GM12801 (cell line): Measurements from ENCODE around the gene COMMD2.

ENCODE experiments used
- TF ChIP-seq, protein P1 (sequence below): IDR thresholded peaks from one replicate; pipeline ENCODE4 v1.5.1; 2011; ENCODE audit warnings: control low read depth; ENCODE audit not compliant: insufficient read length; ENCODE audit errors: extremely low read depth

The COMMD2 gene

DNA sequence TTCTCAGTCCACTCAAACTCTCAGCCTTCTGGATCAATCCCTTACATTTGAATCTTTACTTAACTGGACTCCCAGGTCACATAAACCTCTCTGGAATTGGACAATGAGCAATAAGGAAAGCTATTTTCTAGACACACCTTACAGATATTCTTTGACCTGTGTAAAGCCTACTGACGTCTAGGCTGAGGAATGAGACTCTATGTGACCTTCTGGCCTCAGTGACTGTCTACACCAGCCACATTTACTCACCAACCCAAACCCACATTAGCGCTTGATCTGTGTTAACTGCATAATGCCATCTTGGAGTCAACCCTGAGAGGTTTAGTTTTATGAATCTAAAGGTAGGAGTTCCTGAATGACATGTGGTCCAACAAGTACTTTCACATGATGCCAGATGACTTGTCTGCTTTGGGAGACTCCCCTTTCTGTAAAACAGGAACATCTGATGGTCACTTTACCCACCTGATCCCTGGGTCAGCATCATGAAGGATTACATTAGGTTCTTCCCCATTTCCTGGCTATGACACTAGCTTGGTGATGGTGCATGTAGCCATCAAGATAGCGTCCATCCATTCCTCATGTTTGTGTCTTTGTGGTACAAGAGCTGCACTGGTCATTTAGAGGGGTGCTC is 11.4 kb upstream of the COMMD2 start:
- TF ChIP-seq, protein P1, sequence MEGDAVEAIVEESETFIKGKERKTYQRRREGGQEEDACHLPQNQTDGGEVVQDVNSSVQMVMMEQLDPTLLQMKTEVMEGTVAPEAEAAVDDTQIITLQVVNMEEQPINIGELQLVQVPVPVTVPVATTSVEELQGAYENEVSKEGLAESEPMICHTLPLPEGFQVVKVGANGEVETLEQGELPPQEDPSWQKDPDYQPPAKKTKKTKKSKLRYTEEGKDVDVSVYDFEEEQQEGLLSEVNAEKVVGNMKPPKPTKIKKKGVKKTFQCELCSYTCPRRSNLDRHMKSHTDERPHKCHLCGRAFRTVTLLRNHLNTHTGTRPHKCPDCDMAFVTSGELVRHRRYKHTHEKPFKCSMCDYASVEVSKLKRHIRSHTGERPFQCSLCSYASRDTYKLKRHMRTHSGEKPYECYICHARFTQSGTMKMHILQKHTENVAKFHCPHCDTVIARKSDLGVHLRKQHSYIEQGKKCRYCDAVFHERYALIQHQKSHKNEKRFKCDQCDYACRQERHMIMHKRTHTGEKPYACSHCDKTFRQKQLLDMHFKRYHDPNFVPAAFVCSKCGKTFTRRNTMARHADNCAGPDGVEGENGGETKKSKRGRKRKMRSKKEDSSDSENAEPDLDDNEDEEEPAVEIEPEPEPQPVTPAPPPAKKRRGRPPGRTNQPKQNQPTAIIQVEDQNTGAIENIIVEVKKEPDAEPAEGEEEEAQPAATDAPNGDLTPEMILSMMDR, result no peak

DNA sequence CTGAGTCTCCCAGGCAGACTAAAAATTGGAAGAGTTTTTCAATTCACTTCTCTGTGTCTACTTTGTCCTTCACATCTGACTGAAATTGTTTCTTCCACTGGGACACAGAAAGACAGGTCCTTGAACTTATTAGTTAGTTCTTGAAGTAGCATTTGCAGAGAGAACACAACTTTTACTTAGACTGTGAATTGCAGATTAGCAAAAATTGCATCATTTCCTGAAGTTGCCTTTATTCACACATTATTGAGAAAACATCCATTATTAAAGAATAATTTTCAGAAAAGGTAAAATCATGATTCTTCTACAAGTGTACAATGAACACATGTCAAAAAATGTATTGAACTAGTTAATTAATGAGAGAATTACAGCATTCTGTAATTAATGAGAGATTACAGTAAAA is 1.4 kb upstream of the COMMD2 start:
- TF ChIP-seq, protein P1, result no peak

DNA sequence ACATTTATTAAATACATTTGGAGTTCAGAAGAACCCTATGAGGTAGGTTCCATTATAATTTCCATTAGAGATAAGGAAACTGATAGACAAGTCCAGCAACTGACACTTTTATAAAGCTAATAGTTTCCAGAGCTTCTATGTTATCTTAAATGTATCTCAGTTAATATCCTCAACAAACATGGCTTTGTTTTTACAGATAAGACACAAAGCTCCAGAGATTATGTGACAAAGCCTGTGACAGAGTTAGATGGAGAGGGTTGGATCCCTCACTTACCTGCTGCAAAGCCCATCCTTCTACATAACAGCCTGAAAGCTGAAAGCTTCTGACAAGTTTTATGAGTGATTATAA is 473 bp upstream of the COMMD2 start:
- TF ChIP-seq, protein P1, result no peak

DNA sequence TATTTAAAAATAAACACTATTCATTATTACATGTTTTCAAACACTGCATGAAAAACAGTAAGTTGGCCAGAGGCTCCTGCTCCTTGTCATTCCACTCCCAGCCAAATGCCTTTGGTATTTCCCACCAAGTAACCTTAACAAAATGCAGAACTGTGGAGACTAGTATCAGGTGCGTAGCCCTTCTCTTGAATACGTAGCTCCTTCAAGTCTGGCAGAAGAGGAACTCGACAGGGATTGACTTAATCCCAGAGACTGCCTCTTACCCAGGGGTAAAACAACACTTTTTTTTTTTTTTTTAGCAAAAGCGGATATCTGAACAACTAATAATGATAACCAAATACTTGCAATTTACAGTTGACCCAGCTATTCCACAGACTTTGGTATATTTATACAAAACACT is 738 bp downstream of the COMMD2 start:
- TF ChIP-seq, protein P1, result no peak

DNA sequence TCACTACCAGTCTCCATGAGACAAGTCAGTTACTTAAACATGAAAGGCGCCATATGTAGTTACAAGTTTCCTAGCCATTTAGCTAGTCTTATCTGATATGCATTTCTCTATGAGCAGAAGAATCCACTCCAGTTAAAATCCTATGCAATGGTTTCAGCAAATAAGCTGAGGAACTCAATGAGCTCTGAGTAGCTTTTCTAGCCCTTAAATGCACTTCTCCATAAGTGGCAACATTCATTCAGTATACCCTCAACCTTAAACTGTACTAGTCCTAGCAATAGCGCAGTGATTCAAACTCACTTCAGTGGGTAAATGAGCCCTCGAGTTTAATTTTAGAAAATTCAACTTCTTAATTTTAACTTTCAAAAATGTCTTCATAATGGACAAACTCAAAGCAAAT is 7.7 kb downstream of the COMMD2 start:
- TF ChIP-seq, protein P1, result no peak

DNA sequence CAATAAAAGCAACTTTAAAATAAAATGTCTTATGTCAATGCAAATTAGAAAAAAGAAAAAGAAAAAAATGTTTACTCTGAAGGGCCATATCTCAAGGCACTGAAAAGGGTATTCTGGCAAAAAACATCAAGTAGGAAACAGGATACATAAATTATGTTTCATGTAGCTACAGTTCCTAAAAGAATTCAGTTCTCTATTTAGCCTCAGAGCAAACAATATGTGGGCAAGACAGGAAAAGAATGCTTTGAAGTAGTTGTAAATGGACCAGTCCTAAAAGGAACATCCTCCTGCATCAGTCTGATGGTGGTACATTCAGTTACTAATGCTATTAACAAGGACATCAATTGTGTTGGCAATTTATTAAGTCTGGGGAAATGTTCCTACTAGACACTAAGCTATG is 8.1 kb downstream of the COMMD2 start:
- TF ChIP-seq, protein P1, result no peak

DNA sequence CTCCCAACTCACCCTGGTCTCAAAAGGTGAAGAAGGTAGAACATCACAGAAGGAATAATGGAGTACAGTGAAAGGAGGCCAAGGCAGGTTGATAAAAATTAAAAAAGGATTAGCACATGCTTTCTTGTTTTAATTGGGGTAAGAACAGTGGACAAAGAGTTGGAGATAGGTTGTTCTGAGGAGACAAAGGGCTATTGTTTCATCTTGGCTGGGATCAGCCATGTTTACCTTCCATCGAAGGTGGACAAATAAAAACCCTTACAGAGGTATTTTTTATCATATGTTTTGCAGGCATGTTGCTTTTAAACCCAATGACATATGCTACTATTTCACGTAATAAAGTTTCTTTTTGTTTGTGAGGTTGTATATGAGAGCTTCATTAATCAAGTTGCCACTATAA is 12.9 kb downstream of the COMMD2 start:
- TF ChIP-seq, protein P1, result no peak
